22Rv1 (cell line): Measurements from ENCODE around the gene TNFAIP3.

Experiments
- ZFX ChIP-seq: fragments of 450-650 bp; IDR thresholded peaks from 2 replicates; pipeline ENCODE4 v1.6.1; 2017; ENCODE audit warnings: antibody characterized with exemption, borderline replicate concordance
- TF ChIP-seq, protein P1 (sequence below): fragments of 450-650 bp; IDR thresholded peaks from 2 replicates; pipeline ENCODE4 v1.5.1; 2017; ENCODE audit warnings: mild to moderate bottlenecking

DNA sequence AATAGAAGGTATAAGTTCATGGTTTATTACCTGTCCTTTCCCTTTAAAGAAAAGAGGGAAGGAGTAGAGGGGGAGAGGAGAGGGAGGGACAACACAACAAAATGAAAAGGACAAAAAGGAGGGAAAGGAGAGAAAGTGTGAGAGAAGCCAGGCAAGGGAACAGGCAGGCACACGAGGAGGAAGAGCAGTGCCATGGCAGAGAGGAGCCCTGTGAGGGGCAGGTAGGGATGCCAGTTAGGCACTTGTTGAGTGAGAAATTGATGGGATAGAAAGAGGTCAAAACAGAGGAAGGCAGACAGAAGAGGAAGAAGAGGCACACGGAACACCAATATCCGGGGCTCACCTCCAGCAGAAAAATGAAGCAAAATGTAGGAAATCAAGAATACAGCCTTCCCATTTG is 42.5 kb downstream of the TNFAIP3 start:
- TF ChIP-seq, protein P1, sequence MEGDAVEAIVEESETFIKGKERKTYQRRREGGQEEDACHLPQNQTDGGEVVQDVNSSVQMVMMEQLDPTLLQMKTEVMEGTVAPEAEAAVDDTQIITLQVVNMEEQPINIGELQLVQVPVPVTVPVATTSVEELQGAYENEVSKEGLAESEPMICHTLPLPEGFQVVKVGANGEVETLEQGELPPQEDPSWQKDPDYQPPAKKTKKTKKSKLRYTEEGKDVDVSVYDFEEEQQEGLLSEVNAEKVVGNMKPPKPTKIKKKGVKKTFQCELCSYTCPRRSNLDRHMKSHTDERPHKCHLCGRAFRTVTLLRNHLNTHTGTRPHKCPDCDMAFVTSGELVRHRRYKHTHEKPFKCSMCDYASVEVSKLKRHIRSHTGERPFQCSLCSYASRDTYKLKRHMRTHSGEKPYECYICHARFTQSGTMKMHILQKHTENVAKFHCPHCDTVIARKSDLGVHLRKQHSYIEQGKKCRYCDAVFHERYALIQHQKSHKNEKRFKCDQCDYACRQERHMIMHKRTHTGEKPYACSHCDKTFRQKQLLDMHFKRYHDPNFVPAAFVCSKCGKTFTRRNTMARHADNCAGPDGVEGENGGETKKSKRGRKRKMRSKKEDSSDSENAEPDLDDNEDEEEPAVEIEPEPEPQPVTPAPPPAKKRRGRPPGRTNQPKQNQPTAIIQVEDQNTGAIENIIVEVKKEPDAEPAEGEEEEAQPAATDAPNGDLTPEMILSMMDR, result no peak
- no peak for TF ChIP-seq ZFX
